Keratinocyte (primary cell): Measurements from ENCODE around the gene INPP4B. TPM values are rescaled to one million over a fixed set of nuclear protein-coding genes. Genes with fewer than 3 reads are reported as not detected.

Experiments
- DNase-seq: peaks from one replicate; pipeline ENCODE4 v3.0.0-alpha.2; 2011; ENCODE audit warnings: low read depth, missing footprints, low spot score
- FAIRE-seq: peaks from 2 replicates; lab custom pipeline; 2011; peaks lifted over from hg19 to GRCh38; lab: Jason Lieb, UNC
- H2AFZ ChIP-seq: 2 replicates; pipeline ENCODE4 v1.6.0; 2012; ENCODE audit warnings: low read length, control low read depth, inconsistent platforms; ENCODE audit not compliant: control insufficient read depth
- H3K27ac ChIP-seq: 2 replicates; pipeline ENCODE4 v1.5.1; 2011; ENCODE audit warnings: low read length; ENCODE audit not compliant: control insufficient read depth, insufficient read depth
- H3K27me3 ChIP-seq: 3 replicates; pipeline ENCODE4 v1.6.0; 2011; ENCODE audit warnings: low read length; ENCODE audit not compliant: control insufficient read depth, insufficient read depth; ENCODE audit errors: extremely low read depth
- H3K36me3 ChIP-seq, 2 experiments: 2 replicates in 1 of 2; 3 replicates in 1 of 2; pipeline ENCODE4 v1.5.1; 2011; ENCODE audit warnings: low read length in 2 of 2, mild to moderate bottlenecking in 1 of 2; ENCODE audit not compliant: control insufficient read depth in 2 of 2, insufficient read depth in 2 of 2; ENCODE audit errors: extremely low read depth in 1 of 2
- H3K4me1 ChIP-seq: 3 replicates; pipeline ENCODE4 v1.5.1; 2011; ENCODE audit warnings: low read length; ENCODE audit not compliant: control insufficient read depth, insufficient read depth; ENCODE audit errors: extremely low read depth
- H3K4me2 ChIP-seq: 3 replicates; pipeline ENCODE4 v1.6.0; 2011; ENCODE audit warnings: low read depth, low read length; ENCODE audit not compliant: control insufficient read depth, insufficient read depth; ENCODE audit errors: extremely low read depth
- H3K4me3 ChIP-seq, 3 experiments: fragments of 200-600 bp in 1 of 3; sonication (generic) in 1 of 3; 2 replicates in 2 of 3; 3 replicates in 1 of 3; pipeline ENCODE4 v1.5.1; 2011 to 2016; ENCODE audit warnings: low read length in 3 of 3, mild to moderate bottlenecking in 3 of 3, control low read depth in 2 of 3, inconsistent platforms in 1 of 3, low read depth in 1 of 3, mixed read lengths in 1 of 3, mixed run types in 1 of 3, moderate library complexity in 1 of 3; ENCODE audit not compliant: control insufficient read depth in 2 of 3, insufficient read depth in 2 of 3; ENCODE audit errors: extremely low read depth in 1 of 3
- H3K79me2 ChIP-seq: 2 replicates; pipeline ENCODE4 v1.6.0; 2012; ENCODE audit warnings: low read length; ENCODE audit not compliant: control insufficient read depth, insufficient read depth
- H3K9ac ChIP-seq: 3 replicates; pipeline ENCODE4 v1.6.0; 2011; ENCODE audit warnings: low read length; ENCODE audit not compliant: control insufficient read depth, insufficient read depth; ENCODE audit errors: extremely low read depth
- H3K9me1 ChIP-seq: 3 replicates; pipeline ENCODE4 v1.6.0; 2011; ENCODE audit warnings: low read length; ENCODE audit not compliant: control insufficient read depth, insufficient read depth; ENCODE audit errors: extremely low read depth
- H3K9me3 ChIP-seq: 2 replicates; pipeline ENCODE4 v1.5.1; 2012; ENCODE audit warnings: low read depth, low read length; ENCODE audit not compliant: control insufficient read depth
- H4K20me1 ChIP-seq: 3 replicates; pipeline ENCODE4 v1.6.0; 2011; ENCODE audit warnings: low read length; ENCODE audit not compliant: control insufficient read depth, insufficient read depth; ENCODE audit errors: extremely low read depth
- EZH2 ChIP-seq: IDR thresholded peaks from one replicate; pipeline ENCODE4 v1.6.1; 2012; ENCODE audit warnings: inconsistent platforms, mild to moderate bottlenecking, low read length, moderate library complexity
- dilution Hi-C: fragments of 300-500 bp; cut with MboI; formaldehyde crosslinking; loops from one replicate; pipeline ENCODE4 v1.7.0; 2020; ENCODE audit warnings: low sequenced_read_pairs; ENCODE audit not compliant: extremely low pct_ligation_motif_present
- polyA plus RNA-seq, 5 experiments: library from polyadenylated mRNA; depleted of rRNA in 3 of 5; stranded (reverse) in 3 of 5; stranded (forward) in 1 of 5; unstranded in 1 of 5; fragments of >200 nt; gene quantifications; 1 replicate in 1 of 5; 2 replicates in 3 of 5; 3 replicates in 1 of 5; pipeline versions ENCODE4 v1.2.1 to v1.2.3, GENCODE V29; 2011 to 2012; ENCODE audit warnings: missing spikeins in 2 of 5, low read depth in 1 of 5, low replicate concordance in 1 of 5
- TF ChIP-seq, protein P1 (sequence below), 3 experiments: IDR thresholded peaks in 1 of 3; conservative IDR thresholded peaks in 1 of 3; optimal IDR thresholded peaks in 1 of 3; 2 replicates in 2 of 3; 3 replicates in 1 of 3; pipeline versions ENCODE3 to v1.5.1; 2011; ENCODE audit warnings: low read length in 3 of 3, mild to moderate bottlenecking in 3 of 3, moderate library complexity in 2 of 3, control low read depth in 1 of 3, inconsistent platforms in 1 of 3; ENCODE audit not compliant: insufficient read depth in 2 of 3; ENCODE audit errors: extremely low read depth in 1 of 3

INPP4B gene
- polyA plus RNA-seq, 1 donor (not counting 4 experiments of a cell fraction or from before 2014, with no cell fraction given): 50.2 TPM

GRCh38 chr4:142329313-142329712 is 516.8 kb downstream of the INPP4B start:
- H3K4me3 ChIP-seq: no peak overlapping the region
- H3K4me2 ChIP-seq: no peak overlapping the region
- FAIRE-seq: no peak
- DNase-seq: no peak
- peaks cover 4 to 6% of the 10 kb centered on the region in 2 experiments for H3K36me3 ChIP-seq
- no peaks in the 10 kb centered on the region for H3K4me1 ChIP-seq
- no peaks in the 10 kb centered on the region for H3K27me3 ChIP-seq
- H2AFZ ChIP-seq: no peak overlapping the region
- H3K9me1 ChIP-seq: peaks cover 3% of the 10 kb centered on the region
- no peaks in the 10 kb centered on the region for H3K9me3 ChIP-seq
- H3K79me2 ChIP-seq: peaks cover 93% of the 10 kb centered on the region
- TF ChIP-seq, protein P1, sequence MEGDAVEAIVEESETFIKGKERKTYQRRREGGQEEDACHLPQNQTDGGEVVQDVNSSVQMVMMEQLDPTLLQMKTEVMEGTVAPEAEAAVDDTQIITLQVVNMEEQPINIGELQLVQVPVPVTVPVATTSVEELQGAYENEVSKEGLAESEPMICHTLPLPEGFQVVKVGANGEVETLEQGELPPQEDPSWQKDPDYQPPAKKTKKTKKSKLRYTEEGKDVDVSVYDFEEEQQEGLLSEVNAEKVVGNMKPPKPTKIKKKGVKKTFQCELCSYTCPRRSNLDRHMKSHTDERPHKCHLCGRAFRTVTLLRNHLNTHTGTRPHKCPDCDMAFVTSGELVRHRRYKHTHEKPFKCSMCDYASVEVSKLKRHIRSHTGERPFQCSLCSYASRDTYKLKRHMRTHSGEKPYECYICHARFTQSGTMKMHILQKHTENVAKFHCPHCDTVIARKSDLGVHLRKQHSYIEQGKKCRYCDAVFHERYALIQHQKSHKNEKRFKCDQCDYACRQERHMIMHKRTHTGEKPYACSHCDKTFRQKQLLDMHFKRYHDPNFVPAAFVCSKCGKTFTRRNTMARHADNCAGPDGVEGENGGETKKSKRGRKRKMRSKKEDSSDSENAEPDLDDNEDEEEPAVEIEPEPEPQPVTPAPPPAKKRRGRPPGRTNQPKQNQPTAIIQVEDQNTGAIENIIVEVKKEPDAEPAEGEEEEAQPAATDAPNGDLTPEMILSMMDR (optimal IDR thresholded peaks at IDR 0.05 in 1 of 3, IDR thresholded peaks at IDR 0.05 in 1 of 3, conservative IDR thresholded peaks at IDR 0.05 in 1 of 3; ENCODE audit: extremely low read depth in 1 of 3, insufficient read depth in 2 of 3, low read length in 3 of 3): no peak
- TF ChIP-seq EZH2: no peak
- H4K20me1 ChIP-seq: peaks cover 4% of the 10 kb centered on the region
- H3K9ac ChIP-seq: no peak overlapping the region
- H3K27ac ChIP-seq: no peak overlapping the region
- dilution Hi-C loops: no loop called here

DNA sequence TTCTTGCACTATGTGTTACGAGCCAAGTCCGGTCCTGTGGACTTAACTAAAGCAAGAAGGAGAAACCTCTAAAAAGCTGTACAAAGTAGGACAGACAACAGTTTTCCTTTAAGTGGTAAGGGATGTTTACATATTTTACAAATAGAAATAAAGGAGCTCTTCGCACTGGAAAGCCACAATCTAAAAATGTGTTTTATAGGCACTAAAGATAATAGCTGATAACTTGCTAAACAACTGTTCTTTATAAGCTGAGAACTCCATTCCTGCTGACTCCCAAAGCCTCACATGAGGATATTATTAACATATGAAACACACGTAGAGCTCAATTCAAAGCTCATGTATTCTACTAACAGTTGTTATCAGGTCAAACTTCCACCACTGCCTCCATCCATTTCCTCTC is 519.9 kb downstream of the INPP4B start:
- H3K79me2 ChIP-seq: peaks cover 86% of the 10 kb centered on the region
- peaks cover 6 to 11% of the 10 kb centered on the region in 2 experiments for H3K36me3 ChIP-seq
- H3K4me3 ChIP-seq: no peak overlapping the region
- peaks cover 8% of the 10 kb centered on the region for H4K20me1 ChIP-seq
- DNase-seq (no peak), FAIRE-seq (no peak)
- H3K9me3 ChIP-seq: no peaks in the 10 kb centered on the region
- no peaks in the 10 kb centered on the region for H3K27me3 ChIP-seq
- H3K4me1 ChIP-seq: no peaks in the 10 kb centered on the region
- peaks cover 2% of the 10 kb centered on the region for H3K9me1 ChIP-seq
- no peak overlapping the region for H3K4me2 ChIP-seq
- TF ChIP-seq, protein P1 (optimal IDR thresholded peaks at IDR 0.05 in 1 of 3, IDR thresholded peaks at IDR 0.05 in 1 of 3, conservative IDR thresholded peaks at IDR 0.05 in 1 of 3; ENCODE audit: extremely low read depth in 1 of 3, insufficient read depth in 2 of 3, low read length in 3 of 3): no peak
- no peak for TF ChIP-seq EZH2
- no peak overlapping the region for H2AFZ ChIP-seq
- H3K27ac ChIP-seq: no peak overlapping the region
- H3K9ac ChIP-seq: no peak overlapping the region
- dilution Hi-C loops: no loop called here
